HG03469 (cell line): Measurements from ENCODE around the gene TEKTIP1.
"Not testable (repeated sequence)": the region's sequence is repeated elsewhere in the genome, so short reads cannot be mapped to it uniquely, and the experiment has no call there.

Experiments
- ATAC-seq: cut with Tn5 transposase; IDR thresholded peaks from one replicate; pipeline ENCODE4 v1.9.1; 2021; ENCODE audit warnings: mild to moderate bottlenecking, moderate library complexity, moderate number of reproducible peaks; ENCODE audit not compliant: unreplicated experiment

The TEKTIP1 gene

DNA sequence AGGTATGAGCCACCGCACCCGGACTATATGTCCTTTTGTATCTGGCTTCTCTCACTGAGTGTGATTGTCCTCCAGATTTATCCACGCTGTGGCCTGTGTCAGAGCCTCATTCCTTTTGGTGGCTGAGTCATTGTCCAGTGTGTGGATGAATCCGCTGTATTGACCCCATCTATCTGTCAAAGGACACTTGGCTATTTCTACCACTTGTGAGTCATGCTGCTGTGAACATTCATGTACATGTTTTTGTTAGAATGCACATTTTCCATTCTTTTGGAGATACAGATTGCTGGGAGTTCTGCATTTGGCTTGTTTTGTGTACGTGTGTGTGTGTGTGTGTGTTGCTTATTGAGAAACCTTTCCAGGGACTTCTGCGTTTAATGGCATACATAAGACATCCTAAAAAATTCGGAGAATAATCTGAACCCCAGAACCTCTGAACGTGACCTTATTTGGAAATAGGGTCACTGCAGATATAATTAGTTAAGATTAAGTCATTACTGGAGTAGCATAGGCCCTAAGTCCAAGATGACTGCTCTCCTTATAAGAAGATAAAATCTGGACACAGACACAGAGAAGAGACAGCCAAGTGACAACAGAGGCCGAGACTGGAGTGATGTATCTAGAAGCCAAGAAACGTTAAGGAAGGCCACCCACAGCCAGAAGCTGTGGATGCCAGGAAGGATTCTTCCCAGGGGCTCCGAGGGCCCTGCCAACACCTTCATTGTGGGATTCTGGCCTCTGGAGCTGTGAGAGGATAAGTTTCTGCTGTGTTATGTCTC, 41.4 kb downstream of the TEKTIP1 start:
- ATAC-seq: no peak

DNA sequence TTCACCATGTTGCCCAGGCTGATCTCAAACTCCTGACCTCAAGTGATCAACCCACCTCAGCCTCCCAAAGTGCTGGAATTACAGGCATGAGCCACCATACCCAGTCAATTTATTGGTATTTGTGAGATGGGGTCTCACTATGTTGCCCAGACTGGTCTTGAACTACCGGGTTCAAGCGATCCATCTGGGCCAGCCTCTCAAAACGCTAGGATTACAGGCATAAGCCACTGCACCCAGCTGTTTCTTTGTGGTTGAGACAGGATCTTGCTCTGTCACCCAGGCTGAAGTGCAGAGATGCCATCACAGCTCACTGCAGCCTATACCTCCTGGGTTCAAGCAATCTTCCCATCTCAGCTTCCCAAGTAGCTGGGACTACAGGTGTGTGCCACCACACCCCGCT, 42.8 kb downstream of the TEKTIP1 start:
- not testable (repeated sequence) for ATAC-seq

DNA sequence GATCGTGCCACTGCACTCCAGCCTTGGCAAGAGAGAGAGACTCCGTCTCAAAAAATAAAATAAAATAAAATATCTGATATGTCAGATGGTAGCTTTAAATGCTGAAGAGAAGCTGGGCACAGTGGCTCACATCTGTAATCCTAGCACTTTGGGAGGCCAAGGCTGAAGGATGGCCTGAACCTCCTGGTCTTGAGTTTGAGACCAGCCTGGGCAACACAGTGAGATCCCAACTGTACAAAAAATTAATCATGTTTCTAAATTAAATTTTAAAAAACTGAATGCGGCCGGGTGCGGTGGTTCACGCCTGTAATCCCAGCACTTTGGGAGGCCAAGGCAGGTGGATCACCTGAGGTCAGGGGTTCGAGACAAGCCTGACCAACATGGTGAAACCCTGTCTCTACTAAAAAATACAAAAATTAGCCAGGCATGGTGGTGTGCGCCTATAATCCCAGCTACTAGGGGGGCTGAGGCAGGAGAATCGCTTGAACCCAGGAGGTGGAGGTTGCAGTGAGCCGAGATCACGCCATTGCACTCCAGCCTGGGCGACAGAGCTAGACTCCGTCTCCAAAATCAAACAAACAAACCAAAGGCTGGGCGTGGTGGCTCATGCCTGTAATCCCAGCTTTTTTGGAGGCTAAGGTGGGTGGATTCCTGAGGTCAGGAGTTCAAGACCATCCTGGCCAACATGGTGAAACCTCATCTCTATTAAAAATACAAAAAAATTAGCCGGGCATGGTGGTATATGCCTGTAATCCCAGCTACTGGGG, 45.2 kb downstream of the TEKTIP1 start:
- not testable (repeated sequence) for ATAC-seq

- no peak for ATAC-seq
Observed at GRCh38 chr19:3585301-3586126, 46.5 kb downstream of the TEKTIP1 start, which contains the start of gene GIPC3. TSS of gene GIPC3 (plus strand) at chr19:3585478. CDS start at chr19:3585598, 120 bp downstream.

DNA sequence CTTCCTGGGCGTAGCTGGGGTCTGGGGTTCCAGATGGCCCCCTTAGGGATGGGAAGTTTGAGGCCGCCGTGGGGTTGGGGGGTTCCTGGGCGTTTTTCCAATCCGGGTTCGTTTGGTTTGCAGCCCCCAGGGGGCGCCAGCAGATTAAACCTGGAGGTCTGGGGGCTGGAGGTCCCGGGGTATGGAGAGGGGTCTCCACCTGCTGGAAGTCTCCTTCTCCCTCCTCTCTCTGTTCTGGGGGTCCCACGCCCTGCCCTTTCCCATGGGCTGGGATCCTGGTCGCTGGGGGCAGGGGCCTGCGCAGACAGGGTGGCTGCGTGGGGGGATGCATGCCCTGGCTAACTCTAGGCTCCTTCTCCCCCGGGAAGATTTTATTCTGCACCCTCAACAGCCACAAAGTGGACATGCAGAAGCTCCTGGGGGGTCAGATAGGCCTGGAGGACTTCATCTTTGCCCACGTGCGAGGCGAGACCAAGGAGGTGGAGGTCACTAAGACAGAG, 47.2 kb downstream of the TEKTIP1 start:
- no peak for ATAC-seq

DNA sequence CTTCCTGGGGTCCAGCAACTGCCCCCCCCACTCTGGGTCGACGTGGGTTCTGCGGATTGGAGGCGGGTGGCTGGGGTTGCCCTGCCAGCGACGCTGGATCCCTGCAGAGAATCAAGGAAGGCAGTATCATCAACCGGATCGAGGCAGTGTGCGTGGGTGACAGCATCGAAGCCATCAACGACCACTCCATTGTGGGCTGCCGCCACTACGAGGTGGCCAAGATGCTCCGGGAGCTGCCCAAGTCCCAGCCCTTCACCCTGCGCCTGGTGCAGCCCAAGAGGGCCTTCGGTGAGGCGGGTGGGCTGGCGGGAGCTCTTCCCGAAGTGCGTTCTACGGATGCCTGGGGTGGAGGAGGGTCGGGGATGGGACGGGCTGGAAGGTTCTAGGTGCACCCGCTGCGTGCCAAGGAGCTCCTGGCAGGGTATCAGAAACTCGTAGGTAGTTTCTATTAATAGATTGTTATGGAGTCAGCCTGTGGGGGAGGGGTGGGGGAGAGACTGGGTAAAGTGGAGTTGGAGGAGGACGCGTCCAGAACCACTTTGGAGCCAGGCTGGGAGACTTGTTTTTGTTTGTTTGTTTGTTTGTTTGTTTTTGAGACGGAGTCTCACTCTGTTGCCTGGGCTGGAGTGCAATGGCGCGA, 47.9 kb downstream of the TEKTIP1 start:
- no peak for ATAC-seq

GRCh38 chr19:3589439-3589838, 50.5 kb downstream of the TEKTIP1 start:
- no peak for ATAC-seq

DNA sequence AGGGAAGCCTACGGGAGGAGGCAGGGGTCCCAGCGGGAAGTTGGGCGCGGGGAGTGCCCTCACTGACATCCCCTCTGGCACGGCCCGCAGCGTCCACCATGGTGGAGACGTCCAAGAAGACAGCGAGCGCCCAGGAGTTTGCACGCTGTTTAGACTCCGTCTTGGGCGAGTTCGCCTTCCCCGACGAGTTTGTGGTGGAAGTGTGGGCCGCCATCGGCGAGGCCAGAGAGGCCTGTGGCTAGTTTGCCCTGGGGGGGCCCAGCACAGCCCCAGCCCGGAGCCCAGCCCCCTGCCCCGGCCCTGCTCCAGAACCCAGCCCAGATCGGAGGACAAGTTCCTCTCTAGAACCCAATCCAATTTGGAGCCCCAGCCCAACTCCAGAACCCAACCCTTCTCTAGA, 51.0 kb downstream of the TEKTIP1 start:
- ATAC-seq: no peak

DNA sequence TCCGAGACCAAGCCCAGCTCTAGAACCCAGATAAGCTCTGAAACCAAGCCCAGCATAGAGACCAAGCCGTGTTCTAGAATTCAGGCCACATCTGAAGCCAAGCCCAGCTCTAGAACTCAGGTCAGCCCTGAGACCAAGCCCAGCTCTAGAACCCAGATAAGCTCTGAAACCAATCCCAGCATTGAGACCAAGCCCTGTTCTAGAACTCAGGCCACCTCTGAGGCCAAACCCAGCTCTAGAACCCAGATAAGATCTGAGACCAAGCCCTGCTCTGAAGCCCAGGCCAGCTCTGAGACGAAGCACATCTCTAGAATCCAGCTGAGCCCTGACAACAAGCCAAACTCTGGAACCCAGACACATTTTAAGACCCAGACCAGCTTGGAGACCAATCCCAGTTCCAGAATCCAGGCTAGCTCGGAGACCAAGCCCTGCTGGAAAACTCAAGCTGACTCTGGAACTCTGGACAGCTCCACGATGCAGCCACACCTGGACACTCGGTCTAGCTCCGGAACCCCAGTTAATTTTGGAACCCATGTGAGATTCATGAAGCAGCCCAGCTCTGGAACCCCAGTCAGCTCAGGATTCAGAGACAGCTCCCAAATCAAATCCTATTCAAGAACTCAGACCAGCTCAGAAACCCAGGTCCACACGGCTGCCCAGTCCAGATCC, 52.2 kb downstream of the TEKTIP1 start:
- ATAC-seq: no peak

DNA sequence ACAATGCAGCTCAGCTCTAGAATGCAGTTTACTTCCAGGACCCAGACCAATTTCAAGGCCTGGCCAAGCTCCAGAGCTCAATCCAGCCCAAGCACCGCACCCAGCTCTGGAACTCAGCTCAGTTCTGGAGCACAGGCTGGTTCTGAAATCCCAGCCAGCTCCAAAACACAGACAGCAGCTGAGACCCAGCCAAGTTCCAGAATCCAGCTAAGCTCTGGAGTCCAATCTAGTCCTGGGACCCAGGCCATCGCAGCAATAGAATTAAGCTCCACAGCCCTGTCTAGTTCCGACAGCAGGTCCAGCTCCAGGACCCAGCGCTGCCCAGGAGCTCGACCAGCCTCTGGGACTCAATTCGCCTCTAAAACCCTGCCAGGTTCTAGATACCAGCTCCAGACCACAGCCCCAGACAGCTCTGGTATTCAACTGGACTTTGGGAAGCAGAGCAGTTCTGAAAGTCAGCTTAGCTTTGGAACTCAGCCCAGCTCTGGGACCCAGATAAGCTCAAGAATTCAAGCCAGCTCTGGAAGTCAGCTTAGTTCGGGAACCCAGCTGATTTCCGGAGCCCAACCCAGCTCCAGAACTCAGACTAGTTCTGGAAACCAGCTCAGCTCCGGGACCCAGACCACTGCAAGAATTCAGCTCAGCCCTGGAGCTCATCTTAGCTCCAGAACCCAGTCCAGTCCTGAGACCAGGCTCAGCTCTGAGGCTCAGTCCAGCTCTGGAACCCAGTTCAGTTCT, 53.1 kb downstream of the TEKTIP1 start:
- no peak for ATAC-seq

GRCh38 chr19:3593156-3593555, 54.2 kb downstream of the TEKTIP1 start:
- no peak for ATAC-seq
